ENCODE measurements around the gene DLL3. TPM values are rescaled to one million over a fixed set of nuclear protein-coding genes. Genes with fewer than 3 reads are reported as not detected.
A peak's percentile ranks its signal among the peaks of the same experiment; 100 is the strongest.

DLL3 gene
- total and polyA plus RNA-seq, 9 of the 15 experiments (the other 6 are each of a cell fraction or from before 2014, with no cell fraction given), result 0.80 to 6.3 (median 1.2) TPM

DNA sequence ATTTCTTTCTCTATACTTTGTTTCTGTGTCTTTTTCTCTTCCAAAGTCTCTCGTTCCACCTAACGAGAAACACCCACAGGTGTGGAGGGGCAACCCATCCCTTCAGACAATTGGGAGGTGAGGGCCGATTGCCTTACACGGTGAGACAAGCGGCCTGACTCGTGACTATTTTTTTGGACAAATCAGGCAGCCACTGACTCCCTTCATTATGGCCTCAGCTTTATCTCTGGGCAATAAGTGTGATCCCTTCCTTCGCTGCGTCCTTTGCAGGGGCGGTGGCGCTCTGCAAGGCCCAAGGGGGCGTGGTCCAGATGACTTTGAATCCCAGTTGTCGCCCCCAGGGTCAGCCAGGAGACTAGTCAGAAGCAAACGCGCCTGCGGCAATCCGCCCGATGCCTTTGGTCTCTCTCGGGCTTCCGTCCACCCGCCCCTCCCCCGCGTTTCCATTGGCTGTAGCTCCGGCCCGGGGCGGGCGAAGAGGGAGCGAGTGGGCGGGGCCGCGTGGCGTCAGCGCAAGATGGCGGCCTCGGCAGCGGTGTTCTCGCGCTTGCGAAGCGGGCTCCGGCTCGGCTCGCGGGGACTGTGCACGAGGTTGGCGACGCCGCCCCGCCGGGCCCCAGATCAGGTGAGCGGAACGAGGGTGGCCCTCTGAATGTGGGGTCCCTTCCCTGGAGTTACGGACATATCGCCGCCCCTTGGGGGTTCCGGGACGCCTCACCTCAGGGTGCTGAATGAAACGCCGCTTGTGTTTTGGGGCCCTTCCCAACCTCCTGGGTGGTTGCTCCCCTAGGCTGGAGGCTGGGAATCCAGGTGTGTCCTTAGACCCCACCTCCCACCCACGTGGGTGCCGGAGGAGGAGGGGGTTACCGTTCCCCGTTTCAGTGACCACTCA, 18.2 kb upstream of the DLL3 start, which contains the start of gene TIMM50 (continued):
- TF ChIP-seq ZNF224 (CRISPR knock-in tag; IDR thresholded peaks at IDR 0.05) (no peak), ZNF76 (CRISPR knock-in tag; IDR thresholded peaks at IDR 0.05; ENCODE audit: borderline replicate concordance) (no peak), FOSL1 (tag; conservative IDR thresholded peaks at IDR 0.05) (no peak; the same call in 1 of the 2 replicates), KHSRP (IDR thresholded peaks at IDR 0.05) (no peak), PTBP1 (IDR thresholded peaks at IDR 0.05; ENCODE audit: low read depth, low read length) (no peak), ZNF644 (tag; IDR thresholded peaks at IDR 0.05; ENCODE audit: low read depth) (no peak), GABPB2 (CRISPR knock-in tag; conservative IDR thresholded peaks at IDR 0.05) (no peak), PML (IDR thresholded peaks at IDR 0.05; ENCODE audit: low read length) (peak; percentile 23; the same call in 1 of the 2 replicates), CCAR2 (IDR thresholded peaks at IDR 0.05; ENCODE audit: low read depth, low read length) (no peak), SIRT6 (IDR thresholded peaks at IDR 0.05; ENCODE audit: low read depth, low read length) (no peak), ZNF589 (CRISPR knock-in tag; IDR thresholded peaks at IDR 0.05; ENCODE audit: low read depth) (no peak; the same call in 1 of the 2 replicates), CEBPB (tag; IDR thresholded peaks at IDR 0.05) (0 out of 2 replicates have a peak, but pooled peaks have one; percentile 25), ZNF830 (CRISPR knock-in tag; IDR thresholded peaks at IDR 0.05) (no peak), RHOXF2B (CRISPR knock-in tag; conservative IDR thresholded peaks at IDR 0.05) (no peak), TRIM28 (IDR thresholded peaks at IDR 0.05) (no peak), MBD2 (IDR thresholded peaks at IDR 0.05; ENCODE audit: borderline replicate concordance, low read depth) (peak; percentile 85), FOXK2 (conservative IDR thresholded peaks at IDR 0.05 in 1 of 2, IDR thresholded peaks at IDR 0.05 in 1 of 2; ENCODE audit: low read depth in 2 of 2) (peak; percentile 39 to 62; a peak in 2 of 4 replicates), MTA1 (IDR thresholded peaks at IDR 0.05; ENCODE audit: borderline replicate concordance) (0 out of 2 replicates have a peak, but pooled peaks have one; percentile 29)
- TF ChIP-seq, protein P1, sequence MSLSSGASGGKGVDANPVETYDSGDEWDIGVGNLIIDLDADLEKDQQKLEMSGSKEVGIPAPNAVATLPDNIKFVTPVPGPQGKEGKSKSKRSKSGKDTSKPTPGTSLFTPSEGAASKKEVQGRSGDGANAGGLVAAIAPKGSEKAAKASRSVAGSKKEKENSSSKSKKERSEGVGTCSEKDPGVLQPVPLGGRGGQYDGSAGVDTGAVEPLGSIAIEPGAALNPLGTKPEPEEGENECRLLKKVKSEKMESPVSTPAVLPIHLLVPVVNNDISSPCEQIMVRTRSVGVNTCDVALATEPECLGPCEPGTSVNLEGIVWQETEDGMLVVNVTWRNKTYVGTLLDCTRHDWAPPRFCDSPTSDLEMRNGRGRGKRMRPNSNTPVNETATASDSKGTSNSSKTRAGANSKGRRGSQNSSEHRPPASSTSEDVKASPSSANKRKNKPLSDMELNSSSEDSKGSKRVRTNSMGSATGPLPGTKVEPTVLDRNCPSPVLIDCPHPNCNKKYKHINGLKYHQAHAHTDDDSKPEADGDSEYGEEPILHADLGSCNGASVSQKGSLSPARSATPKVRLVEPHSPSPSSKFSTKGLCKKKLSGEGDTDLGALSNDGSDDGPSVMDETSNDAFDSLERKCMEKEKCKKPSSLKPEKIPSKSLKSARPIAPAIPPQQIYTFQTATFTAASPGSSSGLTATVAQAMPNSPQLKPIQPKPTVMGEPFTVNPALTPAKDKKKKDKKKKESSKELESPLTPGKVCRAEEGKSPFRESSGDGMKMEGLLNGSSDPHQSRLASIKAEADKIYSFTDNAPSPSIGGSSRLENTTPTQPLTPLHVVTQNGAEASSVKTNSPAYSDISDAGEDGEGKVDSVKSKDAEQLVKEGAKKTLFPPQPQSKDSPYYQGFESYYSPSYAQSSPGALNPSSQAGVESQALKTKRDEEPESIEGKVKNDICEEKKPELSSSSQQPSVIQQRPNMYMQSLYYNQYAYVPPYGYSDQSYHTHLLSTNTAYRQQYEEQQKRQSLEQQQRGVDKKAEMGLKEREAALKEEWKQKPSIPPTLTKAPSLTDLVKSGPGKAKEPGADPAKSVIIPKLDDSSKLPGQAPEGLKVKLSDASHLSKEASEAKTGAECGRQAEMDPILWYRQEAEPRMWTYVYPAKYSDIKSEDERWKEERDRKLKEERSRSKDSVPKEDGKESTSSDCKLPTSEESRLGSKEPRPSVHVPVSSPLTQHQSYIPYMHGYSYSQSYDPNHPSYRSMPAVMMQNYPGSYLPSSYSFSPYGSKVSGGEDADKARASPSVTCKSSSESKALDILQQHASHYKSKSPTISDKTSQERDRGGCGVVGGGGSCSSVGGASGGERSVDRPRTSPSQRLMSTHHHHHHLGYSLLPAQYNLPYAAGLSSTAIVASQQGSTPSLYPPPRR (CRISPR knock-in tag; IDR thresholded peaks at IDR 0.05; ENCODE audit: borderline replicate concordance), result no peak
- TF ChIP-seq, protein P2, sequence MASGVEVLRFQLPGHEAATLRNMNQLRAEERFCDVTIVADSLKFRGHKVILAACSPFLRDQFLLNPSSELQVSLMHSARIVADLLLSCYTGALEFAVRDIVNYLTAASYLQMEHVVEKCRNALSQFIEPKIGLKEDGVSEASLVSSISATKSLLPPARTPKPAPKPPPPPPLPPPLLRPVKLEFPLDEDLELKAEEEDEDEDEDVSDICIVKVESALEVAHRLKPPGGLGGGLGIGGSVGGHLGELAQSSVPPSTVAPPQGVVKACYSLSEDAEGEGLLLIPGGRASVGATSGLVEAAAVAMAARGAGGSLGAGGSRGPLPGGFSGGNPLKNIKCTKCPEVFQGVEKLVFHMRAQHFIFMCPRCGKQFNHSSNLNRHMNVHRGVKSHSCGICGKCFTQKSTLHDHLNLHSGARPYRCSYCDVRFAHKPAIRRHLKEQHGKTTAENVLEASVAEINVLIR (CRISPR knock-in tag; IDR thresholded peaks at IDR 0.05), result peak; percentile 80
- TF ChIP-seq, protein P3, sequence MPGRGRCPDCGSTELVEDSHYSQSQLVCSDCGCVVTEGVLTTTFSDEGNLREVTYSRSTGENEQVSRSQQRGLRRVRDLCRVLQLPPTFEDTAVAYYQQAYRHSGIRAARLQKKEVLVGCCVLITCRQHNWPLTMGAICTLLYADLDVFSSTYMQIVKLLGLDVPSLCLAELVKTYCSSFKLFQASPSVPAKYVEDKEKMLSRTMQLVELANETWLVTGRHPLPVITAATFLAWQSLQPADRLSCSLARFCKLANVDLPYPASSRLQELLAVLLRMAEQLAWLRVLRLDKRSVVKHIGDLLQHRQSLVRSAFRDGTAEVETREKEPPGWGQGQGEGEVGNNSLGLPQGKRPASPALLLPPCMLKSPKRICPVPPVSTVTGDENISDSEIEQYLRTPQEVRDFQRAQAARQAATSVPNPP (IDR thresholded peaks at IDR 0.05; ENCODE audit: borderline replicate concordance, insufficient read depth, insufficient read length), result no peak

All from K562 (cell line).